WTC11 (cell line): ENCODE measurements around the gene CLDN7. TPM values are rescaled to one million over a fixed set of nuclear protein-coding genes. Genes with fewer than 3 reads are reported as not detected.
A peak's percentile ranks its signal among the peaks of the same experiment; 100 is the strongest.

Experiments
- ATAC-seq: fragments of 200-7000 bp; cut with Tn5 transposase; 2 replicates; pipeline ENCODE4 v1.10.0; 2021; ENCODE audit warnings: mild to moderate bottlenecking, moderate library complexity
- CTCF ChIA-PET: fragments of 300-600 bp; sonication (Branson Sonifier 250); formaldehyde crosslinking; loops from one replicate; lab custom pipeline; 2021; ENCODE audit warnings: antibody characterized with exemption; lab: Charles Lee
- POLR2A ChIA-PET: fragments of 350-600 bp; sonication (Branson Sonifier 250); formaldehyde crosslinking; loops from one replicate; lab custom pipeline; 2021; ENCODE audit warnings: antibody characterized with exemption; lab: Charles Lee
- DNase-seq: peaks from one replicate; pipeline ENCODE4 v3.0.0; 2021; ENCODE audit warnings: low spot score
- H3K27ac Mint-ChIP-seq: 2 replicates; pipeline ENCODE4 v1.8.0; 2021; ENCODE audit warnings: mixed read lengths
- H3K27me3 Mint-ChIP-seq: 2 replicates; pipeline ENCODE4 v1.8.0; 2021; ENCODE audit warnings: low read depth, mild to moderate bottlenecking, moderate library complexity, mixed read lengths
- H3K36me3 Mint-ChIP-seq: 2 replicates; pipeline ENCODE4 v1.8.0; 2021; ENCODE audit warnings: mixed read lengths
- H3K4me1 Mint-ChIP-seq: 2 replicates; pipeline ENCODE4 v1.8.0; 2022; ENCODE audit warnings: mixed read lengths
- H3K4me3 Mint-ChIP-seq: 2 replicates; pipeline ENCODE4 v1.8.0; 2021; ENCODE audit warnings: mild to moderate bottlenecking, moderate library complexity, mixed read lengths
- H3K9me3 Mint-ChIP-seq: 2 replicates; pipeline ENCODE4 v1.8.0; 2021; ENCODE audit warnings: mixed read lengths
- ATF1 ChIP-seq: sonication (generic); formaldehyde crosslinking; IDR thresholded peaks from 2 replicates; pipeline ENCODE4 v1.8.1; 2023; ENCODE audit warnings: mild to moderate bottlenecking, moderate library complexity, missing genetic modification reagents
- CBFB ChIP-seq: sonication (generic); formaldehyde crosslinking; IDR thresholded peaks from 2 replicates; pipeline ENCODE4 v1.8.1; 2022; ENCODE audit warnings: mild to moderate bottlenecking, low read depth, missing genetic modification reagents
- CTCF ChIP-seq: fragments of 200-600 bp; IDR thresholded peaks from 2 replicates; pipeline ENCODE4 v1.8.0; 2022; ENCODE audit warnings: antibody characterized with exemption
- ERG ChIP-seq: fragments of 250-450 bp; sonication (Bioruptor Pico); IDR thresholded peaks from 2 replicates; pipeline ENCODE4 v1.8.0; 2021; ENCODE audit warnings: mild to moderate bottlenecking
- FOXK1 ChIP-seq: sonication (generic); formaldehyde crosslinking; IDR thresholded peaks from 2 replicates; pipeline ENCODE4 v1.8.0; 2022; ENCODE audit warnings: mild to moderate bottlenecking, moderate library complexity, missing genetic modification reagents
- FOXP4 ChIP-seq: sonication (generic); formaldehyde crosslinking; IDR thresholded peaks from 2 replicates; pipeline ENCODE4 v1.8.0; 2022; ENCODE audit warnings: mild to moderate bottlenecking, missing genetic modification reagents
- HMGXB4 ChIP-seq: sonication (generic); formaldehyde crosslinking; IDR thresholded peaks from 2 replicates; pipeline ENCODE4 v1.8.1; 2023; ENCODE audit warnings: mild to moderate bottlenecking, moderate library complexity, missing genetic modification reagents
- IRF1 ChIP-seq: sonication (generic); formaldehyde crosslinking; IDR thresholded peaks from 2 replicates; pipeline ENCODE4 v1.8.0; 2023; ENCODE audit warnings: missing genetic modification reagents
- NFATC4 ChIP-seq: fragments of 250-450 bp; sonication (Bioruptor Pico); IDR thresholded peaks from 2 replicates; pipeline ENCODE4 v1.9.0; 2021; ENCODE audit warnings: mild to moderate bottlenecking
- SP1 ChIP-seq: sonication (generic); formaldehyde crosslinking; conservative IDR thresholded peaks from 2 replicates; pipeline ENCODE4 v1.8.1; 2022; ENCODE audit warnings: missing genetic modification reagents
- TEAD1 ChIP-seq: sonication (generic); formaldehyde crosslinking; IDR thresholded peaks from 2 replicates; pipeline ENCODE4 v1.8.0; 2022; ENCODE audit warnings: mild to moderate bottlenecking, missing genetic modification reagents
- TEAD4 ChIP-seq: sonication (generic); formaldehyde crosslinking; IDR thresholded peaks from 2 replicates; pipeline ENCODE4 v1.8.0; 2022; ENCODE audit warnings: mild to moderate bottlenecking, missing genetic modification reagents
- USF1 ChIP-seq: sonication (generic); formaldehyde crosslinking; IDR thresholded peaks from 2 replicates; pipeline ENCODE4 v1.8.0; 2022; ENCODE audit warnings: mild to moderate bottlenecking, missing genetic modification reagents
- USF2 ChIP-seq: sonication (generic); formaldehyde crosslinking; IDR thresholded peaks from 2 replicates; pipeline ENCODE4 v1.8.1; 2023; ENCODE audit warnings: mild to moderate bottlenecking, missing genetic modification reagents, moderate library complexity
- ZNF138 ChIP-seq: sonication (generic); formaldehyde crosslinking; conservative IDR thresholded peaks from 2 replicates; pipeline ENCODE4 v1.8.1; 2022; ENCODE audit warnings: mild to moderate bottlenecking, moderate library complexity, missing genetic modification reagents
- ZNF263 ChIP-seq: sonication (generic); formaldehyde crosslinking; IDR thresholded peaks from 2 replicates; pipeline ENCODE4 v1.8.1; 2022; ENCODE audit warnings: low read depth, mild to moderate bottlenecking, moderate library complexity, missing genetic modification reagents
- ZNF671 ChIP-seq: fragments of 250-450 bp; sonication (Bioruptor Pico); IDR thresholded peaks from 2 replicates; pipeline ENCODE4 v1.8.0; 2021; ENCODE audit warnings: mild to moderate bottlenecking
- total RNA-seq: library from RNA; stranded (reverse); gene quantifications from 3 replicates; pipeline ENCODE4 v1.2.3, GENCODE V29; 2021

CLDN7 gene
- total RNA-seq, 1 experiment from 2014 or later: 136 TPM

- Mint-ChIP-seq H3K9me3 (no peaks in the 10 kb centered on the region), H3K27me3 (peaks cover 4% of the 10 kb centered on the region; the same call in 1 of the 2 replicates), H3K4me1 (peaks cover 57% of the 10 kb centered on the region), H3K4me3 (peak overlapping the region; percentile 78), H3K27ac (peak overlapping the region; percentile 79; the same call in 1 of the 2 replicates), H3K36me3 (no peaks in the 10 kb centered on the region)
- ATAC-seq (no peak), DNase-seq (no peak)
- ChIA-PET CTCF (interaction anchor here (0.6 to 4.8 kb wide), 6 partner anchors 9 to 620 kb away, joined by 3 to 24 read pairs (median 4); partner anchors contain the start of gene DVL2), POLR2A (no interaction called here)
- TF ChIP-seq SP1 (CRISPR knock-in tag) (0 out of 2 replicates have a peak, but pooled peaks have one; percentile 9), IRF1 (CRISPR knock-in tag) (no peak), ATF1 (CRISPR knock-in tag) (0 out of 2 replicates have a peak, but pooled peaks have one; percentile 35)
Observed at GRCh38 chr17:7217113-7217987, 44.9 kb downstream of the CLDN7 start.

- no peaks in the 10 kb centered on the region for H3K36me3 Mint-ChIP-seq
- ChIA-PET CTCF (interaction anchor here (0.6 to 2.9 kb wide), 6 partner anchors 52 to 171 kb away, joined by 3 to 11 read pairs (median 4); no protein-coding TSS in a partner anchor), POLR2A (no interaction called here)
- H3K9me3 Mint-ChIP-seq: no peaks in the 10 kb centered on the region
- peak overlapping the region; percentile 77 for H3K4me3 Mint-ChIP-seq
- DNase-seq (no peak), ATAC-seq (no peak)
- H3K27ac Mint-ChIP-seq: peak overlapping the region; percentile 96
- H3K27me3 Mint-ChIP-seq: peaks cover 4% of the 10 kb centered on the region; the same call in 1 of the 2 replicates
- no peak for TF ChIP-seq CBFB (CRISPR knock-in tag)
- TF ChIP-seq USF2: no peak
- TF ChIP-seq HMGXB4 (CRISPR knock-in tag): no peak
- no peak for TF ChIP-seq FOXP4
- TF ChIP-seq ZNF138 (CRISPR knock-in tag): no peak
- no peak for TF ChIP-seq TEAD4 (CRISPR knock-in tag)
- no peak for TF ChIP-seq ZNF263 (CRISPR knock-in tag)
- no peak for TF ChIP-seq CTCF
- no peak for TF ChIP-seq ERG (CRISPR knock-in tag)
- TF ChIP-seq FOXK1 (CRISPR knock-in tag): no peak
- TF ChIP-seq TEAD1 (CRISPR knock-in tag): no peak
- TF ChIP-seq ZNF671 (CRISPR knock-in tag): no peak
- no peak for TF ChIP-seq NFATC4
- TF ChIP-seq USF1 (CRISPR knock-in tag): no peak
- peaks cover 64% of the 10 kb centered on the region for H3K4me1 Mint-ChIP-seq
Observed at GRCh38 chr17:7216242-7217112, 45.8 kb downstream of the CLDN7 start.
